Skeletal muscle tissue (tissue), 4 donors: ENCODE data around the gene HNRNPF. TPM values are rescaled to one million over a fixed set of nuclear protein-coding genes. Genes with fewer than 3 reads are reported as not detected.

Source experiments
- H3K27ac ChIP-seq: one replicate; pipeline ENCODE4 v1.7.0; 2013; ENCODE audit warnings: mild to moderate bottlenecking, low read depth, low read length, inconsistent platforms
- H3K27me3 ChIP-seq, 3 donors: one replicate each; pipeline ENCODE4 v1.7.0; 2013; ENCODE audit warnings: low read length in 3 of 3; ENCODE audit not compliant: control insufficient read depth in 3 of 3, insufficient read depth in 3 of 3
- H3K36me3 ChIP-seq, 3 donors: one replicate each; pipeline ENCODE4 v1.7.0; 2013; ENCODE audit warnings: low read length in 3 of 3; ENCODE audit not compliant: control insufficient read depth in 3 of 3, insufficient read depth in 3 of 3
- H3K4me1 ChIP-seq, 3 donors: one replicate each; pipeline ENCODE4 v1.7.0; 2013; ENCODE audit warnings: low read length in 3 of 3, mild to moderate bottlenecking in 3 of 3; ENCODE audit not compliant: control insufficient read depth in 3 of 3, insufficient read depth in 3 of 3
- H3K4me3 ChIP-seq, 3 donors: one replicate each; pipeline ENCODE4 v1.7.0; 2013; ENCODE audit warnings: low read length in 3 of 3
- H3K9ac ChIP-seq, 3 donors: one replicate each; pipeline ENCODE4 v1.7.0; 2013; ENCODE audit warnings: low read length in 3 of 3, mild to moderate bottlenecking in 3 of 3, moderate library complexity in 2 of 3, low read depth in 1 of 3
- H3K9me3 ChIP-seq, 3 donors: one replicate each; pipeline ENCODE4 v1.7.0; 2013; ENCODE audit warnings: low read length in 3 of 3; ENCODE audit not compliant: control insufficient read depth in 3 of 3
- total RNA-seq: library from RNA; depleted of rRNA; stranded (reverse); fragments of >200 nt; gene quantifications from one replicate; pipeline ENCODE4 v1.2.3, GENCODE V29; 2014
- donor health status: Osteomylitis.

Gene HNRNPF
- total RNA-seq, 1 donor from 2014 or later = 87.2 TPM

GRCh38 chr10:43353495-43354329 is 55.3 kb downstream of the HNRNPF start:
- Histone ChIP-seq H3K27me3 (peaks cover 12 to 14% (median 13%) of the 10 kb centered on the region in 3 donors), H3K9me3 (no peaks in the 10 kb centered on the region), H3K36me3 (no peaks in the 10 kb centered on the region), H3K4me3 (no peak overlapping the region), H3K4me1 (peaks cover 0 to 3% (median 3%) of the 10 kb centered on the region in 3 donors), H3K27ac (no peak overlapping the region), H3K9ac (no peak overlapping the region)

- Histone ChIP-seq H3K4me3 (no peak overlapping the region), H3K9me3 (no peaks in the 10 kb centered on the region), H3K27ac (no peak overlapping the region), H3K9ac (no peak overlapping the region), H3K4me1 (peaks cover 0 to 3% (median 3%) of the 10 kb centered on the region in 3 donors), H3K36me3 (no peaks in the 10 kb centered on the region), H3K27me3 (peaks cover 12 to 14% (median 13%) of the 10 kb centered on the region in 3 donors)
Measured at GRCh38 chr10:43352951-43353350, 56.0 kb downstream of the HNRNPF start.

- H3K9me3 ChIP-seq = no peaks in the 10 kb centered on the region
- no peaks in the 10 kb centered on the region for H3K36me3 ChIP-seq
- no peak overlapping the region for H3K9ac ChIP-seq
Measured at GRCh38 chr10:43351301-43351700, 57.7 kb downstream of the HNRNPF start.

GRCh38 chr10:43350686-43351085 is 58.3 kb downstream of the HNRNPF start:
- Histone ChIP-seq H3K4me1 (peaks cover 0 to 3% (median 3%) of the 10 kb centered on the region in 3 donors), H3K27me3 (peaks cover 12 to 14% (median 13%) of the 10 kb centered on the region in 3 donors), H3K4me3 (no peak overlapping the region), H3K9me3 (no peaks in the 10 kb centered on the region), H3K27ac (no peak overlapping the region), H3K36me3 (no peaks in the 10 kb centered on the region), H3K9ac (no peak overlapping the region)

More at GRCh38 chr10:43351301-43351700, 57.7 kb downstream of the HNRNPF start:
- peaks cover 12 to 14% (median 13%) of the 10 kb centered on the region in 3 donors for H3K27me3 ChIP-seq
- no peak overlapping the region for H3K4me3 ChIP-seq
- peaks cover 0 to 3% (median 3%) of the 10 kb centered on the region in 3 donors for H3K4me1 ChIP-seq
- H3K27ac ChIP-seq = no peak overlapping the region

- H3K9me3 ChIP-seq = no peaks in the 10 kb centered on the region
- no peak overlapping the region for H3K27ac ChIP-seq
- H3K27me3 ChIP-seq = peaks cover 12 to 14% (median 13%) of the 10 kb centered on the region in 3 donors
- no peaks in the 10 kb centered on the region for H3K36me3 ChIP-seq
- no peak overlapping the region for H3K9ac ChIP-seq
- peaks cover 0 to 3% (median 3%) of the 10 kb centered on the region in 3 donors for H3K4me1 ChIP-seq
- no peak overlapping the region for H3K4me3 ChIP-seq
Measured at GRCh38 chr10:43350156-43350555, 58.8 kb downstream of the HNRNPF start.

GRCh38 chr10:43348511-43349312 is 60.3 kb downstream of the HNRNPF start:
- peaks cover 12 to 14% (median 13%) of the 10 kb centered on the region in 3 donors for H3K27me3 ChIP-seq
- no peaks in the 10 kb centered on the region for H3K36me3 ChIP-seq
- no peaks in the 10 kb centered on the region for H3K9me3 ChIP-seq
- no peak overlapping the region for H3K4me3 ChIP-seq
- H3K27ac ChIP-seq = no peak overlapping the region
- H3K9ac ChIP-seq = no peak overlapping the region
- H3K4me1 ChIP-seq = peaks cover 0 to 3% (median 3%) of the 10 kb centered on the region in 3 donors

GRCh38 chr10:43347997-43348396 is 61.0 kb downstream of the HNRNPF start:
- Histone ChIP-seq H3K9ac (no peak overlapping the region), H3K27ac (no peak overlapping the region), H3K9me3 (no peaks in the 10 kb centered on the region), H3K4me3 (no peak overlapping the region), H3K4me1 (peaks cover 0 to 3% (median 3%) of the 10 kb centered on the region in 3 donors), H3K36me3 (no peaks in the 10 kb centered on the region), H3K27me3 (peaks cover 12 to 14% (median 13%) of the 10 kb centered on the region in 3 donors)

GRCh38 chr10:43344051-43344450 is 64.9 kb downstream of the HNRNPF start:
- no peak overlapping the region for H3K27ac ChIP-seq

GRCh38 chr10:43343126-43343525 is 65.9 kb downstream of the HNRNPF start:
- Histone ChIP-seq H3K36me3 (no peaks in the 10 kb centered on the region), H3K9me3 (no peaks in the 10 kb centered on the region), H3K4me3 (no peak overlapping the region), H3K27ac (no peak overlapping the region), H3K4me1 (peaks cover 0 to 3% (median 0%) of the 10 kb centered on the region in 3 donors), H3K27me3 (peaks cover 2 to 18% (median 15%) of the 10 kb centered on the region in 3 donors), H3K9ac (no peak overlapping the region)

More at GRCh38 chr10:43344051-43344450, 64.9 kb downstream of the HNRNPF start:
- Histone ChIP-seq H3K4me1 (peaks cover 0 to 3% (median 0%) of the 10 kb centered on the region in 3 donors), H3K9ac (no peak overlapping the region), H3K9me3 (no peaks in the 10 kb centered on the region), H3K27me3 (peaks cover 0 to 9% (median 8%) of the 10 kb centered on the region in 3 donors), H3K4me3 (no peak overlapping the region), H3K36me3 (no peaks in the 10 kb centered on the region)
